Fibroblast of villous mesenchyme (primary cell): ENCODE measurements around the gene ERN2. TPM values are rescaled to one million over a fixed set of nuclear protein-coding genes. Genes with fewer than 3 reads are reported as not detected.

ENCODE experiments used
- DNase-seq: peaks from one replicate; pipeline ENCODE4 v3.0.0-alpha.2; 2010; ENCODE audit warnings: low read depth
- H3K4me3 ChIP-seq: 2 replicates; pipeline ENCODE4 v1.5.1; 2011; ENCODE audit warnings: low read depth, mild to moderate bottlenecking, low read length
- total RNA-seq: library from RNA; depleted of rRNA; stranded (reverse); fragments of >200 nt; gene quantifications from 2 replicates; pipeline ENCODE4 v1.2.3, GENCODE V29; 2012
- TF ChIP-seq, protein P1 (sequence below): IDR thresholded peaks from 2 replicates; pipeline ENCODE4 v1.5.1; 2012; ENCODE audit warnings: low read depth, mild to moderate bottlenecking, low read length; ENCODE audit not compliant: insufficient read depth

Gene ERN2
- total RNA-seq, 1 donor: 0.43 TPM

DNA sequence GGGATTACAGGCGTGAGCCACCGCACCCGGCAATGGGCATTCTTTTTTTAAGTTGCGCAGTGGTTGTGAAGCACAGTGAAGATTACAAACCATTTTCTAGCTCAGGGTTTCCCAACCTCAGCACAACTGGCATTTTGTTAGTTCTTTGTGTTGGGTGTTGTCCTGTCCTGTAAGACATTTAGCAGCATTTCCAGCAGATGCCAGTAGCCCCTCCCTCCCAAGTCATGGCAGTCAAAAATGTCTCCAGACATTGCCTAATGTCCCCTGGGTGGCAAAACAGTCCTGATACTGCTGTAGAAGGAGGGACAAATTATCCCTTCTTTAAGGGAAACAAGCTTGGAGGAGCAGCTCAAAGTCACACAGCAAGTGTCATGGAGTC, 18.8 kb downstream of the ERN2 start:
- TF ChIP-seq, protein P1, sequence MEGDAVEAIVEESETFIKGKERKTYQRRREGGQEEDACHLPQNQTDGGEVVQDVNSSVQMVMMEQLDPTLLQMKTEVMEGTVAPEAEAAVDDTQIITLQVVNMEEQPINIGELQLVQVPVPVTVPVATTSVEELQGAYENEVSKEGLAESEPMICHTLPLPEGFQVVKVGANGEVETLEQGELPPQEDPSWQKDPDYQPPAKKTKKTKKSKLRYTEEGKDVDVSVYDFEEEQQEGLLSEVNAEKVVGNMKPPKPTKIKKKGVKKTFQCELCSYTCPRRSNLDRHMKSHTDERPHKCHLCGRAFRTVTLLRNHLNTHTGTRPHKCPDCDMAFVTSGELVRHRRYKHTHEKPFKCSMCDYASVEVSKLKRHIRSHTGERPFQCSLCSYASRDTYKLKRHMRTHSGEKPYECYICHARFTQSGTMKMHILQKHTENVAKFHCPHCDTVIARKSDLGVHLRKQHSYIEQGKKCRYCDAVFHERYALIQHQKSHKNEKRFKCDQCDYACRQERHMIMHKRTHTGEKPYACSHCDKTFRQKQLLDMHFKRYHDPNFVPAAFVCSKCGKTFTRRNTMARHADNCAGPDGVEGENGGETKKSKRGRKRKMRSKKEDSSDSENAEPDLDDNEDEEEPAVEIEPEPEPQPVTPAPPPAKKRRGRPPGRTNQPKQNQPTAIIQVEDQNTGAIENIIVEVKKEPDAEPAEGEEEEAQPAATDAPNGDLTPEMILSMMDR: no peak
- no peak overlapping the region for H3K4me3 ChIP-seq
- no peak for DNase-seq

DNA sequence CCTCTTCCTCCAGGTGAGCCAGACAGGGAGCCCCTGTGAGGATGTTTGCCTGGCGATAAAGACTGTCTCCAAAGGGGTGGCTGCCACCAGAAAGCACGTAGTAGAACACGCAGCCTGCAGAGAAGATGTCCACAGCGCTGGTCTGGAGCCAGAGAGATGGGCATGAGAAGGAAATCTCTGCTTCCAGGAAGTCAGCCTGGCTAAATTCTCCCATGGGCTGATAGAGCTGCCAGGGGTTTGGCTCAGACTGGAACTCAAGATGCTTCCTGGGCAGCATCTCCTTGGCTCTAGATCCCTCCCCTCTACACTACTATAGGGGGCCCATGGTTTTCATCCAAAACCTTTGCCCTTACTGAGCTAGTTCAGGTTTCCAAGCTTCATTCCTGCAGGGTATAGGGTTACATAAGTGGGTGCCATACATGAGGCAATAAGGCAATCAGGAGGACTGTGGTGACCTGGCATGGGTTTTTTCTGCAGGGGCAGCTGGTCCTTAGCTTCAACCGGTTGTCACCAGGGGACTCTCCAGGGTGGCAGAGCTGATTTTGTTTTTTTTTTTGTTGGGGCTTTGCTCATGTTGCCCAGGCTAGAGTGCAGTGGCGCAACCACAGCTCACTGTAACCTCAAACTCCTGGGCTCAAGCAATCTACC, 20.7 kb downstream of the ERN2 start:
- no peak for DNase-seq
- H3K4me3 ChIP-seq: no peak overlapping the region
- TF ChIP-seq, protein P1: no peak

DNA sequence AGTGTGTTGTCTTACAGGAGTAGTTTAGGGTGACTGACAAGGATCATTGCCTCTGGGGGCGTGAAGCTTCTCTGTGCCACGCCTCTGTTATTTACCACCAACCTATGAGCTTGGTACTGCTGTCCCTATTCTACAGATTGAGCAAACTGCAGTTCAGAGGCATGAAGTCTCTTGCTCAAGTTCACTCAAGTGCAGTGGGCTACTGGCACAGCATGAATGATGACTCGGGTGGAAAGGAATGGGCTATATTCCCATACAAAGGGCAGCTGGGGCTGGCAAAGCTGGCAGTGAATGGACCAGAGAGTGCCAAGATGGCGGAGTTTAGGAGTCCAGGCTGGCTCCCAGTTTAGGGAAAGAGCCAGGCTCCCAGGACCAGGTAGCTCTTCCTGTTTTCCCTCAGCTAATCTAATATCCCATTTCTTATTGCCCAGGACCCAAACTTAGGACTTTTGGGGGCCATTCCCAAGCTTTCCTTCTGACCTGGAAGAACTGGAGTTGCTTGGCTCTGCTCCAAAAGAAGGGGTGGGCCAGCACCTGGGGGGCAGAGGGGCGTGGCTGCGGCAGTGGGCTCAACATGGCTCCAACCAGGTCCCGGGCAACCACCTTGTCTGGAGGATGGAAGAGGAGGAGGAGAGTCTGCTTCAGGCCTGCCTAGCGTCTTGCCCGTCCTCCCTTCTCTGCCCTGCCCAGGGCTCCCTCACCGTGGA, 21.4 kb downstream of the ERN2 start:
- DNase-seq: no peak
- TF ChIP-seq, protein P1: no peak
- H3K4me3 ChIP-seq: no peak overlapping the region

DNA sequence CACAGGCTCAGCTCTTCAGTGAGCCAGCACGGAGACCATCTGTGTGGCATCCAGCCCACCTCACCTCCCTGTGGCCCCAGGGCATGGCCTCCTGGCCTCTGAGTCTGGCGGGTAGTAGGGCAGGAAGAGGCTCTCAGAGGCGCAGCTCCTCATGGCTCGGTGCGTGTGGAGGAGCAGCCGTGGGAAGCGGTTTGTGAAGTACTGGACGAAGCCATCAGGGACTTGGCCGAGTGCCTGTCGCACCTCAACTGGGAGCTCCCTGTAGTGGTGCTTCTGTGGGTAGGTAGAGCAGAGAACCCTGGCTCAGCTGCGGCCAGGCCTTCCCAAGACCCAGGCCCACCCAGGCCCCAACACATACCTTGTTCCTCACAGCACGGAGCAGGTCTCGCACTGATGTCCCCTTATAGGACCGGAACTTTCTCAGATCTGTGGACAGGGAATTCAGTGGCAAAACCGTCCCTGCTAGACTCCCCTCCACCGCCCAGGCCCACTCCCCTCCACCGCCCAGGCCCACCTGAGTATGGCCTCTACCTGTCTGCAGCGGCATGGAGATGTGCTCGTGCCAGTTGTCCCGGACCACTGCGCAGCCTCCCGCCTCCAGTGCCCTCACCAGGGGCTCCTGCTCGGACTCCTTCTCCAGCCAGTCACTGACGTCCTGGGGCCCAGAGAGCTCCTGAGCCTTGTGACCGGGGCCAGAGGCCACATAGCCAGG, 22.1 kb downstream of the ERN2 start:
- TF ChIP-seq, protein P1: no peak
- no peak for DNase-seq
- no peak overlapping the region for H3K4me3 ChIP-seq

DNA sequence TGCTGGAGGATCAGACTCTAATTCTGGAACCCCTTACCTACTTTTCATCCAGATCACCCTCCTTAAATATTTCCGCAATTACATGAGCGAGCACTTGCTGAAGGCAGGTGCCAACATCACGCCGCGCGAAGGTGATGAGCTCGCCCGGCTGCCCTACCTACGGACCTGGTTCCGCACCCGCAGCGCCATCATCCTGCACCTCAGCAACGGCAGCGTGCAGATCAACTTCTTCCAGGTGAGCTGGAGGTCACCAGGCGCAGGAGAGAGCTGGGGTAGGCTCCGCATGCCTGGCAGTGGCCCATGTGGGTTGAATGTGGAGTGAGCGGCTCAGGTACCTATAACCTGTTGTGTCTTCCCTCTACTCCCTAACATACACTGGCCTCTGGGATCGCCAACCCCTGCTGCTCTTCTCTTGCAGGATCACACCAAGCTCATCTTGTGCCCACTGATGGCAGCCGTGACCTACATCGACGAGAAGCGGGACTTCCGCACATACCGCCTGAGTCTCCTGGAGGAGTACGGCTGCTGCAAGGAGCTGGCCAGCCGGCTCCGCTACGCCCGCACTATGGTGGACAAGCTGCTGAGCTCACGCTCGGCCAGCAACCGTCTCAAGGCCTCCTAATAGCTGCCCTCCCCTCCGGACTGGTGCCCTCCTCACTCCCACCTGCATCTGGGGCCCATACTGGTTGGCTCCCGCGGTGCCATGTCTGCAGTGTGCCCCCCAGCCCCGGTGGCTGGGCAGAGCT, 23.4 kb downstream of the ERN2 start:
- TF ChIP-seq, protein P1: no peak
- no peak for DNase-seq
- H3K4me3 ChIP-seq: no peak overlapping the region

DNA sequence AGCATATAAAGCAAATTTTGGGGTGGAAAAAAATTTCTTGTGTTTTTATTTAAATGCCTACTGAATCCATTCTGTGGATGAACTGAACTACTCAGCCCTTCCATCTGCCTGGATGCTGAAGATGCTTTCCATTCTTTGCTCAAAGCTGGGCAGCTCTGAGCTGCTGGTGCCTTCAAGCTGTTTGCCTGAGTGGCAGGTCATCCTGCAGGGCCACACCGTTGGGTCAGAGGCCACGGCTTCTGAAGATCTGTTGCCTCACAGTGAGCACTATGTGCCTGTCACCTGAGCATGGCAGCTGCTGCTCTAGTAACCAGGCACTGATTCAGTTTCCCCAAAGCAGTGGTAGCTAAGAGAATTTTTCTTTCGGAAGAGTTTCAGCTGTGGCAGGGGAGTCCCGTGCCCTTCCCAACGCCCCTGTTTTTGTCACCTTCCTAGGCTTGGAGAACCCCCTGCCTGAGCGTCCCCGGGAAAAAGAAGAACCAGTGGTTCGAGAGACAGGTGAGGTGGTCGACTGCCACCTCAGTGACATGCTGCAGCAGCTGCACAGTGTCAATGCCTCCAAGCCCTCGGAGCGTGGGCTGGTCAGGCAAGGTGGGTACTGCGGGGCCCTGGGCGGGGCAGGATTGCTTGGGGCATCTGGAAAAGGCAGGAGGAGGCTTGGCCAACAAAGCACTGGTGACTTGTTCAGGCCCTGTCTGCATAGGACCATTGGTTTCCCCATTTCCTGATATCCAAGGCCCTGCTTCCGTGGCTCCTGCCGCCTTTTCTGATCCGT, 25.8 kb downstream of the ERN2 start:
- no peak for DNase-seq
- no peak overlapping the region for H3K4me3 ChIP-seq
- TF ChIP-seq, protein P1: no peak
